ENCODE measurements around the gene DHRS4.

DNA sequence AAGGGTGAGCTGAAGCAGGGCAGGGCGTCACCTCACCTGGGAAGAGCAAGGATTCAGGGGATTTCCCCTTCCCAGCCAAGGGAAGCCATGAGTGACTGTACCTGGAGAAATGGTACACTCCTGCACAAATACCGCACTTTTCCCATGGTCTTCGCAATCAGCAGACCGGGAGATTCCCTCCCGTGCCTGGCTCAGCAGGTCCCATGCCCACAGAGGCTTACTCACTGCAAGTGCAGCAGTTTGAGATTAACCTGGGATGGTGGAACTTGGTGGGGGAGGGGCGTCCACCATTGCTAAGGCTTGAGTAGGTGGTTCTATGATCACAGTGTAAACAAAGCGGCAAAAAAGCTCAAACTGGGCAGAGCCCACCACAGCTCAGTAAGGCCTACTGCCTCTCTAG is 11.0 kb upstream of the DHRS4 start:
- TF ChIP-seq, protein P1, sequence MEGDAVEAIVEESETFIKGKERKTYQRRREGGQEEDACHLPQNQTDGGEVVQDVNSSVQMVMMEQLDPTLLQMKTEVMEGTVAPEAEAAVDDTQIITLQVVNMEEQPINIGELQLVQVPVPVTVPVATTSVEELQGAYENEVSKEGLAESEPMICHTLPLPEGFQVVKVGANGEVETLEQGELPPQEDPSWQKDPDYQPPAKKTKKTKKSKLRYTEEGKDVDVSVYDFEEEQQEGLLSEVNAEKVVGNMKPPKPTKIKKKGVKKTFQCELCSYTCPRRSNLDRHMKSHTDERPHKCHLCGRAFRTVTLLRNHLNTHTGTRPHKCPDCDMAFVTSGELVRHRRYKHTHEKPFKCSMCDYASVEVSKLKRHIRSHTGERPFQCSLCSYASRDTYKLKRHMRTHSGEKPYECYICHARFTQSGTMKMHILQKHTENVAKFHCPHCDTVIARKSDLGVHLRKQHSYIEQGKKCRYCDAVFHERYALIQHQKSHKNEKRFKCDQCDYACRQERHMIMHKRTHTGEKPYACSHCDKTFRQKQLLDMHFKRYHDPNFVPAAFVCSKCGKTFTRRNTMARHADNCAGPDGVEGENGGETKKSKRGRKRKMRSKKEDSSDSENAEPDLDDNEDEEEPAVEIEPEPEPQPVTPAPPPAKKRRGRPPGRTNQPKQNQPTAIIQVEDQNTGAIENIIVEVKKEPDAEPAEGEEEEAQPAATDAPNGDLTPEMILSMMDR (IDR thresholded peaks at IDR 0.05; ENCODE audit: poor library complexity, severe bottlenecking) = no peak
- TF ChIP-seq RAD21 (conservative IDR thresholded peaks at IDR 0.05) (no peak), POLR2AphosphoS5 (IDR thresholded peaks at IDR 0.05) (no peak), SMC3 (conservative IDR thresholded peaks at IDR 0.05; ENCODE audit: poor library complexity) (no peak), TAF1 (IDR thresholded peaks at IDR 0.05; ENCODE audit: low read depth) (no peak), EZH2 (IDR thresholded peaks at IDR 0.05; ENCODE audit: borderline replicate concordance, insufficient read depth, low read length, poor library complexity, severe bottlenecking) (no peak), EP300 (conservative IDR thresholded peaks at IDR 0.05; ENCODE audit: poor library complexity, severe bottlenecking) (no peak)

Data from neural cell (in vitro differentiated cells).